HG03469 (cell line): ENCODE results near the gene DNAJC13.

Experiments used
- ATAC-seq: cut with Tn5 transposase; IDR thresholded peaks from one replicate; pipeline ENCODE4 v1.9.1; 2021; ENCODE audit warnings: mild to moderate bottlenecking, moderate library complexity, moderate number of reproducible peaks; ENCODE audit not compliant: unreplicated experiment

DNAJC13 gene

DNA sequence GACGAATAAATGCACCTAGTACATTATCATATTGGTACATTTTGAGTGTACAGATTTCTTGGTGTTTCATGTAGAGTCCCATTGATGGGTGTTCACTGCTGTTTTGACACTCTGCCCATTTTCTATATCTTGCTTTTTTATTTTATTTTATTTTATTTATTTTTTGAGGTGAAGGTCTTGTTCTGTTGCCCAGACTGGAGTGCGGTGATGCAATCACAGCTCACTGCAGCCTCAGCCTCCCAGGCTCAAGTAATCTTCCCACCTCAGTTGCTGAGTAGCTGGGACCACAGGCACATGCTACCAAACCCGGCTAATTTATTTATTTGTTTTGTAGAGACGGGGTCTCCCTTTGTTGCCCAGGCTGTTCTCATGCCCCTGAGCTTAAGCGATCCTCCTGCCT, 44.2 kb downstream of the DNAJC13 start:
- no peak for ATAC-seq

DNA sequence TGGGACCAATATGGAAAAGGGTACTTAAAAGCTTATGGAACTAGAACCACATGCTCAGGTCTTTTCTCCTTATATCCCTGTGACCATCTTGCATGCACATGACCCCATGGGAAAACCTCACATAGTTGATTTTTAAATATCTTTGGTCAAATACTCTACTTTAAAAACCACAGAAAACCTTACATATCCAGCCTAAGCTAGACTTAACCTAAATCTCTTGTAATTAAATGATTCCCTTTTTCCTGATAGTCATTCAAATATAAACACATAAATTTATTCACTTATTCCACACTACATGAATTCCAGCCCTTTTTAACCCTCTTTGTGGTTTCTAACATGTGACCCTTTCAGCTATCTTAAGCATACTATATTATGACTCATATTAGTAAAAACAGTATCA, 46.8 kb downstream of the DNAJC13 start:
- no peak for ATAC-seq

DNA sequence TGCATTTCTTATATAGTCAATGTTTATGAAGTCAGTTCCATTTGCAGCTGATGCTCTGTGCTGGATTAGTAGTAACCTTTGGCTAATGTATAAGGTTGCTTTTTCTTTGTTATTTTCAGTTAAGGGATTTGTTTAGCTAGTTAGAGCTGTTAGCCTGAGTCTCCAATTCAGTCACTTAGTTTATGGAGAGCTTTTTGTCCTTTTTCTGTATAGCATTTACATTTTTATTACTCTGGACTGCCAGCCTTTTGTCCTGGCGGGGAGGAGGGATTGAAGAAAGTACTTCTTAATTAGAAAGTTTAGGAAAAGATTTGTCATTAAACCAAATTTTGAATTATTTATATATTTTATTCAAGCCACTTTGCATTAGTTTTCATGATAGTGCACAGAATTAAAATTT, 52.0 kb downstream of the DNAJC13 start:
- no peak for ATAC-seq

DNA sequence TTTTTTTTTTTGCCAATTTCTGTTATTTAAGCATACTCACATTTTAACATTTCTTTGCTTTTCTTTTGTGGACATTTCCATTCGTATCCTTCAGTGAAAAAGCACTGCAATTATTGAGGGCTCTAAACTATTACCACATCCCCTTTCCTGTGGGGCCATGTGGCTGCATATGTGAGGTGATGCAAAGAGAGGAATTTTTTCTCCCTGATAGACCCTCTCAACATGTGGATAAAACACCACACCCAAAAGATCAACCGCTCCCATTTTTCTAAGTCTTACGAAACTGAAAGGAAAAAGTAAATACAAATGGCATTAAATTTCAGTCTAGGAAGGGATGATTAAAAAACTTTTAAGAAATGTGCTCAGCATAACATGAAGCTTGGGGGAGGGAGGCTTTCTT, 68.8 kb downstream of the DNAJC13 start:
- no peak for ATAC-seq

DNA sequence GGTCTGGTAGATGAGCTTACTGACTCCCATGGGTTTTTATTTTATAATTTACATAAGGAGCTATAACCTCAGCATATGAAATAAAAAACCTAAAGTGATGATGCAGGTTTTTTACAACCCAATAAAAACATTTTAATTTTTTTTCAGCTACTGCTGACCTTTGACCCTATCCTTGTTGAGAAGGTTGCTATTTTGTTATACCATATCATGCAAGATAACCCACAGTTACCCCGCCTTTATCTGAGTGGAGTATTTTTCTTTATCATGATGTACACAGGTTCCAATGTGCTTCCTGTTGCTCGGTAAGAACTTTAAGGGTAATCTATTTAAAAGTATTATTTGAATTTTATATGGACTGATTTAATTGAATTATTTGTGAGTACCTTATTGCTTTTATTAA, 70.8 kb downstream of the DNAJC13 start:
- no peak for ATAC-seq

DNA sequence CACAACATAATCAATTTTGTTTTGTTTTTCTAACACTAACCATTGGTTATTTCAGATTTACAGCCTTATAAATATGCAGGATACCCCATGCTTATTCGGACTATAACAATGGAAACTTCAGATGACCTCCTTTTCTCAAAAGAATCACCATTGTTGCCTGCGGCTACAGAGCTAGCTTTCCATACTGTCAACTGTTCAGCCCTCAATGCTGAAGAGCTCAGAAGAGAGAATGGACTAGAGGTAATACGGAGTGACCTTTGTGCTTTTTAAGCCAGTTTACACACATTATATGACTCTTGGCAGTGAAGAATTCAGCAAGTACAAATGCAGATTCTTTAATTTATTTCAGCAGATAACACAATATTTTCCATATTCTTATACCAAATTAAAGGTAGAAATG, 81.8 kb downstream of the DNAJC13 start:
- ATAC-seq = no peak

DNA sequence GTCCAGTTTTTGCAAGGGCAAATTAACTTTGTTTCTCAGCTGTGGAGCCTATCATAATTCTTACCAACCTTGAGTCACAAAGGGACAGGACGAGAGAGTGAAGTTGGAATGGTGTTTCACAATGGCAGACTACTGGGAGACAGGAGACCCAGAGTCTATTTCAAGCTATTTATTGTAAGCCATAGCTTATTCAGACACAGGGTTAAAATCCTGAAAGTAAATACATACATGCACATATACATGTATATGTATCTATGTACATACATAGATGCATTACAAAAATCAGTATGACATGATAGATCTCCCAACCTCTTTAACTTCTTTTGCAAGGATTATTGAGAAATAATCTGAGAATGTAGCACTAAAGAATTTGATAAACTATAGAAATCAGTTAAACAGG, 86.3 kb downstream of the DNAJC13 start:
- no peak for ATAC-seq

DNA sequence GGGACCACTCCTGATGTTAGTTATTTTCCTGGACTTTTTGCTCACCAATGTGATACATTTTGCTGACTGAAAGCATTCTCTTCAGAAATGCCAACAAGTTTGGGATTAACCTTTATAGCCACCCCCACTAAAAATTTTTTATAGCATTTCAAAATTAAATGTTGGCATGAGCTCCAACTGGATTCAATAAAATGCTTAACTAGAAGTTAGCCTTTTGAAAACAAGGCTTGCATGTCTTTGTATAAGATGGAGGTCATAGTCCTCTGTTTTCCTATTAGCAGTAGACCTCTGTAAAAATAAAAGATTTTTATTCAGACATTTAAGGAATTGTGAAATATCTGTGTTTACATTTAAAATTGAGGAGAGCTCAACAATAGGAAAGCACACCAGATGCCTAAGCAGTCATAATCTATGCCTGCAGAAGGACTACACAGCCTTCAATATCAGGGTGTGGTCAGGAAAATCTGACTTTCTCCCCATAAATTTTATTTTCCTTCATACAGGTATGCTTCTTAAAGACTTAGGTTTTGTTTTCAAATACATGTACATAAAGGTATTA, 87.2 kb downstream of the DNAJC13 start:
- no peak for ATAC-seq

DNA sequence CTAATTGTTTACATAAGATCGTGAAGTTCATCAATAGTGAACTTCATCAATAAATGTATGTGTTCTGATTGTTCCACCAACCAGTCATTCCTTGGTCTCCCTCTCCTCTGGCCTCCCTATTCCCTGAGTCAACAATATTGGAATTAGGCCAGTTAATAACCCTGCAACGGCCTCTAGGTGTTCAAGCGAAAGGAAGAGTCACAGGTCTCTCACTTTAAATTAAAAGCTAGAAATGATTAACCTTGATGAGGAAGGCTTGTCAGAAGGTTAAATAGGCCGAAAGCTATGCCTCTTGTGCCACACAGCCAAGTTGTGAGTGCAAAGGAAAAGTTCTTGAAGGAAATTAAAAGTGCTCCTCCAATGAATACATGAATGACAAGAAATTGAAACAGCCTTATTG, 90.4 kb downstream of the DNAJC13 start:
- no peak for ATAC-seq

DNA sequence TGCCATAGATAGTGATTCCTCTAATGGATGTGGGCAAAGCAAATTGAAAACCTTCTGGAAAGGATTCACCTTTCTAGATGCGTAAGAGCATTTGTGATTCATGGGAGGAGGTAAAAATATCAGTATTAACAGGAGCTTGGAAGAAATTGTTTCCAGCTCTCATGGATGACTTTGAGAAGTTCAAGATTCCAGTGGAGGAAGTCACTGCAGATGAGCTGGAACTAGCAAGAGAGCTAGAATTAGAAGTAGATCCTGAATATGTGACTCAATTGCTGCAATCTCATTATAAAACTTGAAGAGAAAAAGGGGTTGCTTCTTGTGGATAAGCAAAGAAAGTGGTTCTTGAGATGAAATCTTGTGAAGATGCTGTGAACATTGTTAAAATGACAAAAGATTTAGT, 91.8 kb downstream of the DNAJC13 start:
- no peak for ATAC-seq

DNA sequence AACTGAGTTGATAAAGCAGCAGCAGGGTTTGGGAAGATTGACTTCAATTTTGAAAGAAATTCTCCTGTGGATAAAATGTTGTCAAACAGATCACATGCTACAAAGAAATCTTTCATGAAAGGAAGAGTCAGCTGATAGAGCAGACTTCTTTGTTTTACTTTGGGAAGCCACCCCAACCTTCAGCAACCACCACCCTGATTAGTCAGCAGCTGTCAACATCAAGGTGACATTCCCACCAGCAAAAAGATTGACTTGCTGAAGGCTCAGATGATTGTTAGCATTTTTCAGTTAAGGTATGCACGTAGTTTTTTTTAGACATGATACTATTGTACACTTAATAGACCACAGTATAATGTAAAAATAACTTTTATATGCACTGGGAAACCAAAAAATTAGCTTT, 92.2 kb downstream of the DNAJC13 start:
- no peak for ATAC-seq

DNA sequence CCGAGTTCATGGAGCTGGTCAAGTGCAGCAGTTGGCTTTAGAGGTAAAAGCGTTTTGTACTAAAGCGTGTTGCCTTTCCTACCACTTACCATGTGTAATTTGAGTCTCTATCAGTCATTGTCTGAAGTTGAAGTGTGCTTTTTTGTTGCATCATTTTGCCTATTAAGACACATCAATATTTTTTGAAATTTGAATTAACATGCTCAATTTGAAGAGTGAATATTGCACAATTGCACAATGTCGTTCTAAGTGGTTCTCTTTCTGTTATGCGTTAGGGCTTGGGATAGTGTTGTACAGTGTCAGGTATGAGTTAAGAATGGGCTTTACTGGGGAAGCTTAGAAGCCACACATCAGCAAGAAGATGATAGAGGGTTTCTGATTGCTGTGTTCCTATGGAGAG, 95.8 kb downstream of the DNAJC13 start:
- ATAC-seq = no peak

DNA sequence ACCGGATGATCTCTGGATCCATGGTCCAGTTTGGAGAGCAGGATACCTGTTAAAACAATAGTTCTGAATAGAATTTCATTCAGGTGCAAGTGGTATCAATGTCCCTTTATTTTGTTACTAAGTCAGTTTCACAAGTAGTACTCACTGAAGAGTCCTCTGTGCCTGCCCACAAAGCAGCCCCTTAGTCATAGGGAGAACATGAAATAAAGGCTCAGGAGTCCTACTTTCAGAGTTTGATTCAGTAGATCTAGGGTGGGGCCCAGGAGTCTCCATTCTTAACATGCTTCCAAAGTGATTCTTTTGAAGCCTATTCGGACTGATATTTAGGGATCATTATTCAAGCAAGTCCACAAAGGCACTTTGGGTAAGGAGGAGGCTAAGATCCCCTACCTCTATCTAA, 100.0 kb downstream of the DNAJC13 start:
- ATAC-seq = no peak

DNA sequence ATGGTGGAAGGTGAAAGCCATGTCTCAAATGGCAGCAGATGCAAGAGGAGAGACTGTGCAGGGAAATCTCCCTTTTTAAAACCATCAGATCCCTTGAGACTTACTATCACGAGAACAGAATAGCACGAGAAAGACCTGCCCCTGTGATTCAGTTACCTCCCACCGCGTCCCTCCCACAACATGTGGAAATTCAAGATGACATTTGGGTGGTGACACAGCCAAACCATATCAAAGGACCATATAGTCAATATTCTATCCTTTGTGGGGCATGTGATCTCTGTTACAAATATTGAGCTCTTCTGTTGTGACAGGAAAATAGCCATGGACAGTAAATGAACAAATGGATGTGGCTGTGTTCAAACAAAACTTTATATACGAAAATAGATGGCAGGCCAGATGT, 102.6 kb downstream of the DNAJC13 start:
- no peak for ATAC-seq

DNA sequence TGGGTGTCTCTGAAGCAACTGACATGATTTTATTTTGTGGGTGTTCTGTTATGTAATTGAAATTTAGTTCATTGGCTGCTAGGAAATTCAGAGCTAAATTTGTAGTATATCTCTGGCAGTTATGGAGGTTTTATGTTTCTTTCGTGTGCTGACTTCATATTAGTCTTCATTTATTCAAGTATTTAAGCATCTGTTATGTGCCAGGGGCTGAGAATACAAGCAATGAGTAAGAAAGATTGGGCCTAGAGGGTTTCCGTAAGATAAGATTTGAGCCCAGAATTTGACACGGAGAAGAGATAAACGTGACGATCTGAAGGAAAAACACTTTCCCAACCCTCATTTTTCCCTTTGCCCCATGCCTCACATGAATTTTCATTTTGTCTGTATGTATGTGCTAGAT, 104.6 kb downstream of the DNAJC13 start:
- no peak for ATAC-seq

DNA sequence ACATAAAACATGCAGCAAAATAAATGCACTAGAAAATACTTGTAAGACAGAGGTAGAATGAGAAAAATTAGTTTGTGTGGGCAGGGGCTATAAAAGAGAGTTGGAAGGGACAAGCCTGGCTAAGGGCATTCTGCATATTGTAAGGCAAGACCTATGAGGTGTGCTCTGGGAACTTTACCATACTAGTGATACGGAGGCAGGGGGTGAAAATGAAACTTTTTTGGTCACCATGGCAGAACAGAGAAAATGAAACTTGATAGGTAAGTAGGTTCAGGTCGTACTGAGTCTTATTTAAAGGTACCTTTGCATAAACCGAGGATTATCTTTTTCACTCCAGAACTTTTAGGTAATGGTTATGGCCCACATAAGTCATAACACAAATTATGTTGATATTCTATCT, 105.1 kb downstream of the DNAJC13 start:
- no peak for ATAC-seq

DNA sequence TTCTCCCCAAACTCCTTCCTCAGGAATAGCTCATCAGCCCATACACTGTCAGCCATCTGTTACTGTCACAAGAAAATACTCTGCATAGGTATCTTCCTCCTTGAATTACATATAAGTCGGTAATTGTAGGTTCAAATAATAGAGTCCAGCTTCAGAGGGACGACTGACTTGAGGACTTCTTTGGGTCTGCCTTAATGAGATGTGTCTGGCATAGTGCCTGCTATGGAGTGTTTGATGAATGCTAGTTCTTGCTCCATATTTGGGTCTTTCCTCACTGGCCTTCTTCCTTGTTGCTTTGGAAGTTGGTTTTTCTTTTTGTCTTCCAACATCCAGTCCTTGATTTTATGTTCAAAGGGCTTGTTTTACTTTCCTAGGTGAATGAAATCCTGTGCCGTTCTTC, 113.3 kb downstream of the DNAJC13 start:
- no peak for ATAC-seq

DNA sequence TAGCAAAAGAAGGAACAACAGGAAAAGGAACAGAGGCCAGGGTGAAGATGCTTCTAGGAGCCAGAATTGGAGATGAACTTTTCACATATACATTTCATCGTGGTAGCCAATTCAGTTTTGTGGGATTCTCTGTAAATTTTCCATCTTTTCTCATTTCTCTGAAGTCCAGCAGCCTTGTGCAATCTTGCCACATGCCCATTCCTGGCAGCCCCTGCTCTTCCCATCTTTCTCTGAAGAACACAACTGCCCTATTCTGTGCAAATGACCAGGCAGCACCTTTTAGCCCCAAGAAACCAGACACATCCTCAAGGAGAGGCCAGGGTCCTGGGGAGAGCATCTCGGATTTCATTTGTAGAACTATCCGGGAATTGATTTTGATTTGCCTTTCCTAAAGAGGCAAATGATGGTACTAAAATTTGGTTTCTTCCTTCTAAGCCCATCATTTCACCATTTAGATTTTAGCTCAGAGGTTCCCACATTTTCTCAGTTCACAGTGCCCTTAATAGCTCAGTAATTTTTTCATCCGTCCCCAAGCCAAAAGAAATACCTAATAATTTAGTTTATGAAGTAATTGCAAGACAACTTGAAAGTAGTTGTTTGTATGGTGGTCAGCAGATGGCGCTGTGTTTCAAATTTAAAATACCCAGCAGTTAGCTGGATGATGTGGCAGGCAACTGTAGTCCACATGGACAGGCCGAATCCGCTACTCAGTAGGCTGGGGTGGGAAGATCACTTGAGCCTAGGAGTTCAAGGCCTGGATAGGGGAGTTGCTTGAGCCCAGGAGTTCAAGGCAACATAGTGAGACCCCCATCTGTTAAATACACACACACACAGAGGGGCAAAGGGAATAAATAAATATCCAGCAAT, 118.5 kb downstream of the DNAJC13 start:
- ATAC-seq = no peak

DNA sequence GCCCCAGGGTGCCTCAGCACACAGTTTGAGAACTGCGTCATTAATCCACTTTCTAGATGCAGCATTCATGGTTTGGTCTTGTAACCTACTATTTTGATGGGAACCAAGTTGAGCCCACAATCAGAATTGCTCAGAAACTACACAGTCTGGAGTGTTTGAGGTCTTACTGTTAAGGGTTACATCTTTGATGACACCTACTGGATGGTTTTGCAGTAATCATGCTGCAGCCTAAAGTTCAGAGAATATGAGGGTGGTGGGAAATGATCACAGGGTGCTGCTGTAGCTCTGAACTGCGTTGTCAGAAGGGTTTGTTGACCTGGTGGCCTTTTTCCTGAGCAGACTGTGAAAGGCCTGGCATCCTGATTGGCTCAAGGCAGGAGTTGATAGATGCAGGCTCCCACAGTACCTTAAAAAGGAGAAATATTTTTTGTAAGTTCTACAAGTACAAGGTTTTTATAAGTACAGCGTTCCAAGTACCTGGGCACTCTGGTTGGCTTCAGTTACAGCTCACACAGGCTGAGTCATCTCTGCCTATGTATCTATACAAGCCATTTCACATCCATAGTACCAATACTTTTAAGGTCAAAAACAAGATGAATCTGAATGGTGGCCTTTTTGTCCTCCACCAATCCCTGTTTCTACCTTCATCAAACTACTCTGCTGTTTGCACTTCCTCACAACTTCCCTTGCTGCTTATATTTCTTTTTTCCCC, 119.3 kb downstream of the DNAJC13 start:
- ATAC-seq = no peak

DNA sequence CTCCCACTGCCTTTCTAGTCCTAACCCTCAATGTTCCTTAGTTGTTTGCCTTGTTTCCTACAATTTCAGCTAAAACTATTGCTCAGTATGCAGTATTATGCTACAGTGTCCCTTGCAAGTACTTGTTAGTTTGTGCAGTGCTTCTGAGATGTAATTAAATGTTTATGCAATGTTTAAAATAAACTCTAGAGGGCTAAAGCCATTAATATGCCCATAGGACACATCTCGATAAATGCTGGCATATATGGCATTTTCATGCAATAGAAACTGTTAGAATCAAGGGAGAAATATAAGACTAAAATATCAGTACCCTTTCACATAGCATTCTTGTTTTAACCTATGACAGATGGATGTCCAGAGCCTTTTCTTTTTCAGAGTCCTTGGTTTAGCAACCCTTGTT, 120.0 kb downstream of the DNAJC13 start:
- no peak for ATAC-seq

DNA sequence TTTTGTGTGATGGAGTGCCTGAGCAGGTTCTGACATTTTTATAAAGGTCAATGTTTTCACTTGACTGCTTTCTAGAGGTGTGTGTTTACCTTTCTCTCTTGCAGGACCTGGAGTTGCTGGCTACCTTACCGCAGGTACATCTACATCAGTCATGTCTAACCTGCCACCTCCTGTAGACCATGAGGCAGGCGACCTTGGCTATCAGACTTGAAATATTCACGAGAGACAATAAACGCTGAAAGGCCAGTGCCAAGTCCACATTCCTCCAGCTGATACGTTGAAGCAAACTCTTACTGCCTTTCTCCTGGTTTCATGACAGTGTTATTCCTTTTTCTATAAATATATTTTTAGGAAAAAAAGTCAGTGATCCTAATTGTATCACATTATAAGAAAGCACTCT, 120.8 kb downstream of the DNAJC13 start:
- no peak for ATAC-seq

DNA sequence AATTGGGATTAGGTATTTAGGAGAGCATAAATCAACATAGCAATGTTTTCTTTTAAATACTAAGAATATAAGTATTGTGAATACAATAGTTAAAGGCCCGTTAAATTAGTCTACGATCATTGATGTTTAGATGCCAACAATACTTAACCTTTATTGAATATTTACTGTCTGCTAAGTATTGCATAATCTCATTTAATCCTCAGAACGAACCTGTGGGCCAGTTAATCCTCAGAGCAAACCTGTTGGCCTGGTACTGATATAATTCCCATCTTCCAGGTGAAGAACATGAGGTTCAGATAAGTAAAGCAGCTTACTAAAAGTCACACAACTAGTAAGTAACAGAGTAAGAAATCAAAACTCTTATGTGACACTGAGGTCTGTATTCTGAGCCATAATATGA, 122.4 kb downstream of the DNAJC13 start:
- ATAC-seq = no peak
